ENCODE data around the gene CIAO2B. TPM values are rescaled to one million over a fixed set of nuclear protein-coding genes. Genes with fewer than 3 reads are reported as not detected.

CIAO2B gene
- polyA plus RNA-seq, 1 experiment = 171 TPM

- no peak for DNase-seq (ENCODE audit: low read depth)
- POLR2A ChIA-PET = no interaction called here
- CTCF ChIA-PET = interaction anchor here (0.6 to 10.6 kb wide), 6 partner anchors 16 to 70 kb away, joined by 3 to 118 read pairs (median 4); partner anchors contain the start of genes CES3 and RRAD
- Histone ChIP-seq H3K4me3 (ENCODE audit: low read depth, low read length) (no peak overlapping the region), H3K36me3 (ENCODE audit: control insufficient read depth, insufficient read depth, low read length) (no peaks in the 10 kb centered on the region), H3K27me3 (ENCODE audit: control insufficient read depth, insufficient read depth, low read length) (no peaks in the 10 kb centered on the region)
- TF ChIP-seq CTCF (IDR thresholded peaks at IDR 0.05; ENCODE audit: insufficient read depth, low read depth, low read length) = no peak
Observed at GRCh38 chr16:66891360-66891759, 42.8 kb downstream of the CIAO2B start.

GRCh38 chr16:66890799-66891198, 43.4 kb downstream of the CIAO2B start:
- H3K27me3 ChIP-seq (ENCODE audit: control insufficient read depth, insufficient read depth, low read length) = no peaks in the 10 kb centered on the region

GRCh38 chr16:66889622-66890021, 44.6 kb downstream of the CIAO2B start:
- no peak overlapping the region for H3K4me3 ChIP-seq (ENCODE audit: low read depth, low read length)
- DNase-seq (ENCODE audit: low read depth) = no peak
- ChIA-PET POLR2A (no interaction called here), CTCF (interaction anchor here (0.7 to 1.2 kb wide), 2 partner anchors 18 to 89 kb away, joined by 3 read pairs; no protein-coding TSS in a partner anchor)
- H3K27me3 ChIP-seq (ENCODE audit: control insufficient read depth, insufficient read depth, low read length) = no peaks in the 10 kb centered on the region
- H3K36me3 ChIP-seq (ENCODE audit: control insufficient read depth, insufficient read depth, low read length) = peaks cover 6% of the 10 kb centered on the region
- TF ChIP-seq CTCF (IDR thresholded peaks at IDR 0.05; ENCODE audit: insufficient read depth, low read depth, low read length) = no peak

More at GRCh38 chr16:66890799-66891198, 43.4 kb downstream of the CIAO2B start:
- no peak for TF ChIP-seq CTCF (IDR thresholded peaks at IDR 0.05; ENCODE audit: insufficient read depth, low read depth, low read length)
- DNase-seq (ENCODE audit: low read depth) = no peak
- Histone ChIP-seq H3K36me3 (ENCODE audit: control insufficient read depth, insufficient read depth, low read length) (no peaks in the 10 kb centered on the region), H3K4me3 (ENCODE audit: low read depth, low read length) (no peak overlapping the region)
- ChIA-PET POLR2A (no interaction called here), CTCF (interaction anchor here (1.0 to 1.5 kb wide), 6 partner anchors 16 to 270 kb away, joined by 3 to 5 read pairs (median 4); no protein-coding TSS in a partner anchor)

- ChIA-PET CTCF (no interaction called here), POLR2A (no interaction called here)
- Histone ChIP-seq H3K4me3 (ENCODE audit: low read depth, low read length) (no peak overlapping the region), H3K27me3 (ENCODE audit: control insufficient read depth, insufficient read depth, low read length) (no peaks in the 10 kb centered on the region), H3K36me3 (ENCODE audit: control insufficient read depth, insufficient read depth, low read length) (peaks cover 9% of the 10 kb centered on the region)
- TF ChIP-seq CTCF (IDR thresholded peaks at IDR 0.05; ENCODE audit: insufficient read depth, low read depth, low read length) = no peak
- DNase-seq (ENCODE audit: low read depth) = no peak
Observed at GRCh38 chr16:66888647-66889615, 45.3 kb downstream of the CIAO2B start.

- Histone ChIP-seq H3K36me3 (ENCODE audit: control insufficient read depth, insufficient read depth, low read length) (peaks cover 9% of the 10 kb centered on the region), H3K4me3 (ENCODE audit: low read depth, low read length) (no peak overlapping the region), H3K27me3 (ENCODE audit: control insufficient read depth, insufficient read depth, low read length) (no peaks in the 10 kb centered on the region)
- CTCF ChIA-PET = interaction anchor here (0.6 to 2.6 kb wide), 4 partner anchors 8 to 40 kb away, joined by 3 to 11 read pairs (median 4); partner anchors contain the start of gene CDH16
- DNase-seq (ENCODE audit: low read depth) = no peak
- TF ChIP-seq CTCF (IDR thresholded peaks at IDR 0.05; ENCODE audit: insufficient read depth, low read depth, low read length) = no peak
- POLR2A ChIA-PET = no interaction called here
Observed at GRCh38 chr16:66886914-66887313, 47.3 kb downstream of the CIAO2B start.
